ENCODE data around the gene MTX3.

The MTX3 gene

GRCh38 chr5:79964136-79964535 lies 26.9 kb downstream of the MTX3 start:
- ChIA-PET CTCF (interaction anchor here (0.6 kb wide), 1 partner anchor 16 kb away, joined by 3 read pairs; no protein-coding TSS in a partner anchor), POLR2A (ENCODE audit: low non-redundant PET) (no interaction called here)
- TF ChIP-seq CTCF (conservative IDR thresholded peaks at IDR 0.05; ENCODE audit: low read depth) = no peak
- no peak overlapping the region for H3K27ac ChIP-seq
- DNase-seq (ENCODE audit: low spot score) = no peak

DNA sequence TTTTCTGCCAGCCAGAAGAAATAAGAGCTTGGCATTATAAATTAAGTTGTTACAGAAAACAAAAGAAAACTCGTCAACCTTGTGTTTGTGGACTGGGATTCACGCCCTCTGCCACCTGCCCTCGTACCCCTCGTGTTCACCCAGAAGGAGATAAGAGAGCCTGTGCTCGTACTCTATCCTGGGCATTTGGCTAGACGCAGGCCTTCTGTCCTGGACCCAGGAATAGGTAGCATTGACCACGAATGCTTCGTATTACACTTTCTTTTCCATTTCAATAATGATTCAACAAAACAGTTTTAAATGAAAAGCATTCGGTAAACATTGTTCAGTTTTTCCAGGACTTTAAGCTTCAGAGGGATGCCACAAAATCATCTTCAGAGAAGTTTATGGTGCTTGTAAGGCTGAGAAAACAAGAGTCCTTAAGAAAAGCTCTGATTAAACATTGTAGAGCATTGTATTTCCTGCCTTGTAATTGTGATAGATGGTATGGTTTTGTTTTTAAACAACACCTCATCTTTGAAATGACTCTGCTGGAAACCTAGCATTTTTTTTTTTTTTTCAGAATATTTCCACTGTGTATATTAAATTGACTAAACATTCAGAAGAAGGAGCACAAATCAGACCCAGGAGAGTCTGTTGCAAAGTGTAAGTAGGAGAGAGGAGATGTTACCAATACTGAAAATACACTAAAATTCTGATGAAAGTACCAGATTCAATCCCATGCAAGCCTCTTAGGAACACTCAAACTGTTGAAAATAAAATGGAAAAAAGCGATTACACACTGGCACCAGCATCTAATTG lies 27.6 kb downstream of the MTX3 start:
- no peak for DNase-seq (ENCODE audit: low spot score)
- H3K27ac ChIP-seq = no peak overlapping the region
- TF ChIP-seq CTCF (conservative IDR thresholded peaks at IDR 0.05; ENCODE audit: low read depth) = no peak
- CTCF ChIA-PET = interaction anchor here (0.7 kb wide), 1 partner anchor 106 kb away, joined by 3 read pairs; no protein-coding TSS in a partner anchor
- POLR2A ChIA-PET (ENCODE audit: low non-redundant PET) = no interaction called here

DNA sequence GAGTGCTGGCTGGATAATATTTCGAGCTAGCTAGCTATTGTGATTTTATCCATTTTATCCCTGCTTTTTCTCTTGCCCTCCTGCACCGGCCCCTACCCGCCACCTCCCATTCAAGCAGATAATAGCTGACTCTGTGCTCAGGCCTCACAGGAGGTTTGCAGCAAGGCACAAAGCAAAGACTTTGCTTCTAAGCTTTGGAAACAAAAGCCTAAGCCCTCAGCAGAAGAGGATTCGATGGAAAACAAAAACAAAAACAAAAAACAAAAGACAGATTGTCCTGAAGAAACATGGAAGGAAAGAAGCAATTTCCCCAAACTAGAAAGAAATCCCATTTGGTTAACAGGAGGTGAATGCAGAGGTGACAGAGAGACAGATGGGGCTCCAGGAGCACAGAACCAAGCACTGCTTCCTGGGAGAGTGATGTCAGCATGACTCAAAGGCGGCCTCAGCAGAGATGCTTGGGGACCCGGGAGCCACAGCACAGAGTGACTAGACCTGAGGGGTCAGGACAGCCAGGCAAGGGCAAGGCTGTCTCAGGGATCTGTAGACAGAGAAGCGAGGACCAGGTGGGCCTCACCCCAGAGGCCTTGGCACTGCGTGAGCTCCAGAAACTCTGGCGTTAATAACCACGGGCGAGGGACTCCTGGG lies 28.4 kb downstream of the MTX3 start:
- CTCF ChIA-PET = interaction anchor here (0.7 kb wide), 1 partner anchor 105 kb away, joined by 3 read pairs; no protein-coding TSS in a partner anchor
- TF ChIP-seq CTCF (conservative IDR thresholded peaks at IDR 0.05; ENCODE audit: low read depth) = no peak
- no peak overlapping the region for H3K27ac ChIP-seq
- POLR2A ChIA-PET (ENCODE audit: low non-redundant PET) = no interaction called here
- no peak for DNase-seq (ENCODE audit: low spot score)

DNA sequence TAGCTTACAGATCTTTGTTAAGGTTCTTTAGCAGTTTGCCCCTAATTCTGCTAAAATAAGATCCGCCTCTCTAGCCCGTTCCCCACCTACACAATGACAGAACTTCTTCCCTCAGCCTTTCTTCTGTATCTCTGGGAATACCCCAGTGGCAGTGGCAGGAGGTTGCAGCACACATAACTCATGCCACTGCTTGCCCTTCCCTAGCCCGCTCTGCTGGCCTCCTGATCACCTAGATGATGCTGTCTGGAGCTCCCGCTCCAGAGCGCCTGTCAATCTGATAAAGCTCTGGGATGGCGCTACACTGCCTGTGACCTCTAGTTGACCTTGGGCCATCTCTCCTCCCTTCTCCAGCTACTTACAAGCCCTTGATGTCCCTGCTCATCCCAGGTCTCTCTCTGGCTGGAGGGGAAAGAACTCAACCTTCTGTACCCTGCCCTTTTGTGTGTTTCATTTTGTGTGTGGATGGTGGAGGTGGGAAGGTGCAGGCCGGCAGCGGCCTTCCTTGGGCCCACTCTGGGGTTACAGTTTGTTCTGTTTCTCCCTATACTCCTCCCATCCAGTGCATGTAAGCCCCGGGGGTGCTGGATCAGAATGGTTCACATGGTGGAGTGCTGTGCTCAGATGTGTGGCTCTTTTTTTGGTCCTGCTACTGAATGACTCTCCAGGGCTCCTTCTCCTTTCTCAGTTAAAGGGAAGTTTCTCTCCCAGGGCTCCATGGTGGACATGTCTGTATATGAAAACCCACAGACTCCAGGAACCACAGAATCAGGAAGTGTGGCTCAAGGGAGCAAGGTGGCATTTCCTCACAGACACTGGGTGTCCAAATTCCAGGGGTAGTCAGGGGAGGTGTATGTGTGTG lies 29.1 kb downstream of the MTX3 start:
- CTCF ChIA-PET = no interaction called here
- POLR2A ChIA-PET (ENCODE audit: low non-redundant PET) = no interaction called here
- DNase-seq (ENCODE audit: low spot score) = no peak
- no peak for TF ChIP-seq CTCF (conservative IDR thresholded peaks at IDR 0.05; ENCODE audit: low read depth)
- H3K27ac ChIP-seq = no peak overlapping the region

- ChIA-PET CTCF (no interaction called here), POLR2A (ENCODE audit: low non-redundant PET) (interaction anchor here (0.9 kb wide), 1 partner anchor 31 kb away, joined by 3 read pairs; no protein-coding TSS in a partner anchor)
- H3K27ac ChIP-seq = no peak overlapping the region
- DNase-seq (ENCODE audit: low spot score) = no peak
- no peak for TF ChIP-seq CTCF (conservative IDR thresholded peaks at IDR 0.05; ENCODE audit: low read depth)
Observed at GRCh38 chr5:79959407-79959806, 31.7 kb downstream of the MTX3 start.
